NCI-H1092 treated with DMSO at 0.1 percent for 48 hours (cell line): ENCODE data around the gene GMFB.

Source experiments
- DNase-seq: peaks from one replicate; lab custom pipeline; 2025; lab: John Stamatoyannopoulos, UW

Gene GMFB

GRCh38 chr14:54425537-54426274, 63.1 kb downstream of the GMFB start:
- DNase-seq, result no peak

- DNase-seq, result no peak
These were observed 63.7 kb downstream of the GMFB start for GRCh38 chr14:54425068-54425467.
